SK-N-MC (cell line): ENCODE results near the gene ZMPSTE24.

Experiments used
- EZH2 ChIP-seq: fragments of 200-600 bp; sonication (generic); IDR thresholded peaks from one replicate; pipeline ENCODE4 v1.6.1; 2017; ENCODE audit warnings: antibody characterized with exemption
- FOXP2 ChIP-seq: optimal IDR thresholded peaks from 2 replicates; pipeline ENCODE3; 2011; ENCODE audit warnings: mild to moderate bottlenecking, moderate library complexity; ENCODE audit not compliant: insufficient read depth; ENCODE audit errors: extremely low read length, control extremely low read depth
- POLR2AphosphoS5 ChIP-seq: IDR thresholded peaks from 2 replicates; pipeline ENCODE4 v1.6.1; 2012; ENCODE audit warnings: mild to moderate bottlenecking, low read depth, low read length, borderline replicate concordance

GRCh38 chr1:40256401-40257084, 1.5 kb upstream of the ZMPSTE24 start:
- no peak for TF ChIP-seq POLR2AphosphoS5
- no peak for TF ChIP-seq EZH2
- TF ChIP-seq FOXP2: no peak
